Measurements from ENCODE around the gene GPR78.

GPR78 gene

DNA sequence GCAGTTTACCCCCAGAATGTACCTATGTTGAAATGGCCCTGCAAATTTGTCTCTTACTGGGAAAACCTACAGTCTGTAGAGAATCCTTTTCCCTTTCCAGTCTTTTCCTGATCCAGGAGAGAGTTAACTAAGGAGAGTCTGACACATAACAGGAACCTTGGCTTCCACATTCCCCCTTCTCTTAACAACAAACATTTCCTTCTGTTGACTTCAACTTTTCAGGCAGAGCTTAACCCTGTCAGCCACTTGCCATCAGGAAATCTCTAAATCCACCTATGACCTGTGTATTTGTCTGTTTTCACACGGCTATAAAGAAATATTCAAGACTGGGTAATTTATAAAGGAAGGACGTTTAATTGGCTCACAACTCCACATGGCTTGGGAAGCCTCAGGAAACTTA lies 45.6 kb upstream of the GPR78 start:
- ChIA-PET POLR2A (no interaction called here), CTCF (no interaction called here)
- DNase-seq (ENCODE audit: extremely low spot score), result no peak
- TF ChIP-seq BHLHE40 (IDR thresholded peaks at IDR 0.05; ENCODE audit: borderline replicate concordance), result no peak
- TF ChIP-seq HDGF (IDR thresholded peaks at IDR 0.05; ENCODE audit: borderline replicate concordance), result no peak
- no peak for TF ChIP-seq NFRKB (IDR thresholded peaks at IDR 0.05)
- no peak for TF ChIP-seq FOXM1 (IDR thresholded peaks at IDR 0.05; ENCODE audit: borderline replicate concordance)
- no peak for TF ChIP-seq ELF4 (IDR thresholded peaks at IDR 0.05)
- no peak for TF ChIP-seq ZNF384 (IDR thresholded peaks at IDR 0.05)
- TF ChIP-seq LEF1 (IDR thresholded peaks at IDR 0.05; ENCODE audit: borderline replicate concordance), result no peak
- no peak for TF ChIP-seq TARDBP (IDR thresholded peaks at IDR 0.05)
- no peak for TF ChIP-seq SUZ12 (IDR thresholded peaks at IDR 0.05)
- no peak for TF ChIP-seq FOXA1 (IDR thresholded peaks at IDR 0.05)

DNA sequence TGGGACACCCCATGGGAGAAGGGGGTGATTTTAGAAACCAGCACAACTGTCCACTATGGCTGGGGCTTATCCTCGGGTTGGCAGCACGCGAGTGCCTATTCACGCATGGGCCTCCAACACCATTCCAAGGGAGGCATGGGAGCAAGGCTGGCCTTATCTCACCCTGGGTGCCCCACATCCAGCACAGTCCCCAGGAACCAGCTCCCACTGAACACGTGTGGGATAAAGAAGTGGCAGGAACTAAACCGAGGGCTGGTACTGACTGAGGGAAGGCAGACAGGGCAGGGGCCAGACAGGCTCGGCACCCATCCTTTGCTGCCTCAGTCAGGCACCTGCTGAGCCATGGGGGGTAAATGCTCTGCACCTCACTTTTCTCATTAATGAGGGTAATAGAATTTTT lies 43.7 kb upstream of the GPR78 start:
- CTCF ChIA-PET, result interaction anchor here (0.9 kb wide), 1 partner anchor 11 kb away, joined by 3 read pairs; no protein-coding TSS in a partner anchor
- POLR2A ChIA-PET, result no interaction called here
- no peak for DNase-seq (ENCODE audit: extremely low spot score)
- TF ChIP-seq ELF4 (IDR thresholded peaks at IDR 0.05) (no peak), HDGF (IDR thresholded peaks at IDR 0.05; ENCODE audit: borderline replicate concordance) (no peak), TARDBP (IDR thresholded peaks at IDR 0.05) (no peak), FOXK2 (IDR thresholded peaks at IDR 0.05) (no peak), FOXA1 (IDR thresholded peaks at IDR 0.05) (no peak), FOXM1 (IDR thresholded peaks at IDR 0.05; ENCODE audit: borderline replicate concordance) (no peak), ARNT (IDR thresholded peaks at IDR 0.05) (no peak), SP1 (IDR thresholded peaks at IDR 0.05) (no peak), CTBP1 (IDR thresholded peaks at IDR 0.05; ENCODE audit: borderline replicate concordance) (no peak), L3MBTL2 (conservative IDR thresholded peaks at IDR 0.05) (no peak), PKNOX1 (IDR thresholded peaks at IDR 0.05) (no peak), SUZ12 (IDR thresholded peaks at IDR 0.05) (no peak), ZNF384 (IDR thresholded peaks at IDR 0.05) (no peak), NFRKB (IDR thresholded peaks at IDR 0.05) (no peak)

DNA sequence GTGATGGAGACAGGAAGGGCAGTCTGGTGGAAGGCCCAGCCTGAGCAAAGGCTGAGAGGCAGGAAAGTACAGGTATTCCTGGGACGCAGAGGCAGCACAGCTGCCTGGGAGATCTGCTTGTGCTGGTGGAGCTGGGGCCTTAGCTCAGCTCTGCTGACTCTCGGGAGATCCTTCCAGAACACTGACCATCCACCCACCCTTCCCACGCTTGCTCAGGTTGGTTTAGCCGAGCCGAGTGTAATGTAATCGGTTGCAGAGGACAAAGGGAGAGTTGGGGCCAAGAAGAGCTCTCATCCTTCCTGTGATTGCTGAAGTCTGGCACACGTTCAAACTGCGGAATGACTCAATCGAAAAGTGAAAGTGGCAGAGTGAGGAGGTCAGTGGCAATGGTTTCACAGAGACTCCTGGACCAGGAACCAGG lies 43.1 kb upstream of the GPR78 start:
- POLR2A ChIA-PET, result no interaction called here
- CTCF ChIA-PET, result no interaction called here
- no peak for DNase-seq (ENCODE audit: extremely low spot score)
- TF ChIP-seq LEF1 (IDR thresholded peaks at IDR 0.05; ENCODE audit: borderline replicate concordance), result no peak
- TF ChIP-seq ARNT (IDR thresholded peaks at IDR 0.05), result no peak
- TF ChIP-seq FOXK2 (IDR thresholded peaks at IDR 0.05), result no peak
- no peak for TF ChIP-seq CTBP1 (IDR thresholded peaks at IDR 0.05; ENCODE audit: borderline replicate concordance)

- ChIA-PET CTCF (no interaction called here), POLR2A (no interaction called here)
- TF ChIP-seq FOXA1 (IDR thresholded peaks at IDR 0.05), result no peak
- DNase-seq (ENCODE audit: extremely low spot score), result no peak
Measured at GRCh38 chr4:8538076-8538702, 42.0 kb upstream of the GPR78 start.

GRCh38 chr4:8538703-8539567 lies 41.3 kb upstream of the GPR78 start:
- ChIA-PET CTCF (no interaction called here), POLR2A (no interaction called here)
- no peak for TF ChIP-seq ZNF384 (IDR thresholded peaks at IDR 0.05)
- no peak for TF ChIP-seq FOXA1 (IDR thresholded peaks at IDR 0.05)
- no peak for TF ChIP-seq ELF4 (IDR thresholded peaks at IDR 0.05)
- TF ChIP-seq NFRKB (IDR thresholded peaks at IDR 0.05), result no peak
- no peak for TF ChIP-seq HDGF (IDR thresholded peaks at IDR 0.05; ENCODE audit: borderline replicate concordance)

DNA sequence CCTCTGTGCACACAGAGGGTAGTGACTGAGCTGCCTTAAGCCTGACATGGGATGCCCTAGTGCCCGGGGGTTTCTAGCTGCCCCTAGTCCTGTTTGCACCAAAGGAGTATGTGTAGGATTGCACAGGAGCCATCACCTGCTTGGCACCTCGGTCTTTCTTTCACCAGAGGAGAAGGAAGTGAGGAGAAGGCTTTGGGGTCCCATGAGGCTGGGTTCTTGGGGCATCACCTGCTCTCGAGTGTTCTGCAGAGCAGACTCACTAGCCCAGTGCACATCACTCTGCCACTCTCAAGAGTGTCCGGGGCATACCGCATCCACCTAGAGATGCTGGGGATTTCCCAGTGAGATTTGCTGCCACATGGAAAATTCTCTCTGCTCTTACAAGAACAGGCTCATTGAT lies 40.5 kb upstream of the GPR78 start:
- CTCF ChIA-PET, result no interaction called here
- POLR2A ChIA-PET, result no interaction called here
- no peak for TF ChIP-seq PKNOX1 (IDR thresholded peaks at IDR 0.05)
- no peak for DNase-seq (ENCODE audit: extremely low spot score)

More at GRCh38 chr4:8538703-8539567, 41.3 kb upstream of the GPR78 start:
- no peak for DNase-seq (ENCODE audit: extremely low spot score)

GRCh38 chr4:8540072-8540471 lies 40.1 kb upstream of the GPR78 start:
- TF ChIP-seq SP1 (IDR thresholded peaks at IDR 0.05), result no peak
- TF ChIP-seq PKNOX1 (IDR thresholded peaks at IDR 0.05), result no peak
- no peak for TF ChIP-seq FOXM1 (IDR thresholded peaks at IDR 0.05; ENCODE audit: borderline replicate concordance)
- TF ChIP-seq LEF1 (IDR thresholded peaks at IDR 0.05; ENCODE audit: borderline replicate concordance), result no peak
- no peak for TF ChIP-seq L3MBTL2 (conservative IDR thresholded peaks at IDR 0.05)
- no peak for TF ChIP-seq NFRKB (IDR thresholded peaks at IDR 0.05)
- TF ChIP-seq ELF4 (IDR thresholded peaks at IDR 0.05), result no peak
- no peak for TF ChIP-seq ARNT (IDR thresholded peaks at IDR 0.05)
- TF ChIP-seq HDGF (IDR thresholded peaks at IDR 0.05; ENCODE audit: borderline replicate concordance), result no peak
- TF ChIP-seq CTBP1 (IDR thresholded peaks at IDR 0.05; ENCODE audit: borderline replicate concordance), result no peak
- TF ChIP-seq SUZ12 (IDR thresholded peaks at IDR 0.05), result no peak
- TF ChIP-seq FOXA1 (IDR thresholded peaks at IDR 0.05), result no peak
- POLR2A ChIA-PET, result no interaction called here
- DNase-seq (ENCODE audit: extremely low spot score), result no peak
- CTCF ChIA-PET, result no interaction called here
